CD4-positive, alpha-beta T cell treated with Interleukin-4 for 1 hour (primary cell): ENCODE measurements around the gene PLEKHA7.
A peak's percentile ranks its signal among the peaks of the same experiment; 100 is the strongest.
"Not testable (repeated sequence)": the region's sequence is repeated elsewhere in the genome, so short reads cannot be mapped to it uniquely, and the experiment has no call there.

Experiments used
- DNase-seq, 2 donors: peaks; one replicate each; pipeline ENCODE4 v3.0.0-alpha.2; 2020 to 2022

Gene PLEKHA7

GRCh38 chr11:16941935-16942334, 72.3 kb downstream of the PLEKHA7 start:
- DNase-seq, result no peak

- no peak for DNase-seq
These were observed 76.2 kb downstream of the PLEKHA7 start for GRCh38 chr11:16938061-16938460.

- DNase-seq, result no peak
These were observed 77.6 kb downstream of the PLEKHA7 start for GRCh38 chr11:16936643-16937042.

DNA sequence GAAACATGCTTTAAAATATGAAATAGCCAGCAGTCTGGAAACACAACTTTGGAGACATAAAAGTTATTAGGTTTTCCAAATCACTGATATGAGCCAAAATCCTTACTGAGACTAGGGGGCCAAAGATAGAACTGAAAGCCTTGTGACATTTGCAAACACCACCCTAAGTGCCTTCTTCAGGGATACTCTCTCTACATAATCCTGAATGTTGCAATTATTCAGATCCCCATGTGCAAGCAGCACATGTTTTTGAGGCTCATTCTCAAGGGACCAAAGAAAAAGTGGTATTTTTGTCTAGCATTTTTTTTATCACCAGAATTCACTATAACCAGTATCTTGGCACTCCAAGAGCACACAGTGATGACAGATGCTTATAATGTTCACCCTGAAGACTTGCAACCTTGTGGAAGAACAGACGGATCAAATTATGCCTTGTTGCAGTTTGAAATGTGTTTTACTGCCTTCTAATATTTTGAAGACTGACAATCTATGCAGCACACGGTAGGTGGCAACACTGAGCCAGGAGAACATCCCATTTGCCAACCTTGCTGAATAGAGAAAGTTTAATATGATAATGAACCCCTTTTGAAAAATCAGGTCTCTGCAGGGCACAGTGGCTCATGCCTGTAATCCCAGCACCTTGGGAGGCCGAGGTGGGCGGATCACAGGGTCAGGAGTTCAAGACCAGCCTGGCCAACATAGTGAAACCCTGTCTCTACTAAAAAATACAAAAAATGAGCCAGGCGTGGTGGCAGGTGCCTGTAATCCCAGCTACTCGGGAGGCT, 78.5 kb downstream of the PLEKHA7 start:
- DNase-seq, result peak in 1 of 2 donors; percentile 33

DNA sequence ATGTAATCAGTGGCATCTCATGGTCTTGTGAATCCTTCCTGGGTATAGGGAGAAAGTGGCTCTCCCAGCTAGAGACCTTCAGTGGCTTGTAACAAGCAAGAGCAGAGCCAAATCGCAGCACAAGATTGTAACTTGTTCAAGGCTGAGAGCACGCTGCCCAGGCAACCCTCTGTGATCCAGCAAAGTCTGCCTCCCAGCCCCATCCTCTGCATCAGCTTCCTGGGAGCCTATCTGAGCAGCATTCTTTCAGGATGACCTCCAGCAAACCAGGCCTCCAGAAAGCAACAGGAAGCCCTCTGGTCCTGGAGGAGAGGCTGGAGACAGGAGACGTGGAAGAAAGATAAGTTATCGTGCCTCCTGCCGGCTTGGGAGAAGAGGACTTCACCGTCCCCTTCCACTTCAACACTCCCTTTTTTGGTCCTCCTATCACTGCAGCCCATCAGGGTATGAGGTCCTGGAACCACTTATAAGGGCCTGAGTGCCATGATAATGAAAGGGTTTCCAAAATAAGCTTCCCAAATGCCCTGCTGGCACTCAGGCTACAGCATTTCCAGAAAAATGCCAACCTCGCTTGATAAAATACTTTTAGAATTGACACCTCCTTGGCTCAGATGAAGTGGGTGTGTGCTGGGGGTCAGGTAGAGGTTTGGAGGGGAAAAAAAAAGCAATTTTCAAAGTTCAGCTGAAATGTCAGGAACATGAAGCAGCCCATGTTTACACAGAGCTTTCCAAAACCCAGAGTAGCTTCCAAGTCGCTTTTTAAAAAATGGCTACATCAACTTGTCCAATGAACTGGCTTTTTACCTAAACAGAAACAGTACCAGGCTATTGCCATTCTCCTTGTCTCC, 80.2 kb downstream of the PLEKHA7 start:
- no peak for DNase-seq

- DNase-seq, result no peak
These were observed 80.9 kb downstream of the PLEKHA7 start for GRCh38 chr11:16933291-16933690.

GRCh38 chr11:16928044-16928443, 86.2 kb downstream of the PLEKHA7 start:
- DNase-seq, result no peak

DNA sequence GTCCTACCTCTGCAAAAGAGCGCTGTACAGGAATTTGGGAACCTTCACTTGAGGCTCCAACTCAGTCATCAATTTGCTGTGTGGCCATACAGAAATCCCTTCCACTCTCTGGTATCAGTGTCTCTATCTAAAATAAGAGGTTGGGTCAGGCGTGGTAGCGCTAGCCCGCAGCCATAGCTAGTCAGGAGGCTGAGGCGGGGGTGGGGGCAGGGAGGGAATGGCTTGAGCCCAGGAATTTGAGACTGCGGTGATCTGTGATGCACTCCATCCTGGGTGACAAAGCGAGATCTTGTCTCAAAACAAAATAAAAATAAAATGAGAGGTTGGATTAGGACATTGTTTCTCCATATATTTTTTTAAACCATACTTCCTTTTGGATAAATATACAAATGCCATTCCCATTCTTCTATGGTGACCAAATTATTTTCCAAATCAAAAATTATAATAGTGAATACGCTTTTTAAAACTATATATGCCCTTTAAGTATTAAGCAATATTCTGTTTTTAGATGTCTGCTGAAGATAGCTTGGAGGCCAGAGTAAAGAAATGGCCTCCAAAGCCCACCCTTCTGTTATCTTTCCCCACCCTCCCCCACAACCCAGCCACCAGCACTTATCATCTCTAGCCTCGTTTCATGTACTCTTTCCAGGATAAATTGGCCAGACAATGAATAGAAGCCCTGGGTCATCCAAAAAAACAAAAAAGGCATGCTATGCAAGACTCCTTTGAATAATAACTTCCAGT, 87.2 kb downstream of the PLEKHA7 start:
- no peak for DNase-seq

- no peak for DNase-seq
These were observed 88.6 kb downstream of the PLEKHA7 start for GRCh38 chr11:16925561-16926065.

DNA sequence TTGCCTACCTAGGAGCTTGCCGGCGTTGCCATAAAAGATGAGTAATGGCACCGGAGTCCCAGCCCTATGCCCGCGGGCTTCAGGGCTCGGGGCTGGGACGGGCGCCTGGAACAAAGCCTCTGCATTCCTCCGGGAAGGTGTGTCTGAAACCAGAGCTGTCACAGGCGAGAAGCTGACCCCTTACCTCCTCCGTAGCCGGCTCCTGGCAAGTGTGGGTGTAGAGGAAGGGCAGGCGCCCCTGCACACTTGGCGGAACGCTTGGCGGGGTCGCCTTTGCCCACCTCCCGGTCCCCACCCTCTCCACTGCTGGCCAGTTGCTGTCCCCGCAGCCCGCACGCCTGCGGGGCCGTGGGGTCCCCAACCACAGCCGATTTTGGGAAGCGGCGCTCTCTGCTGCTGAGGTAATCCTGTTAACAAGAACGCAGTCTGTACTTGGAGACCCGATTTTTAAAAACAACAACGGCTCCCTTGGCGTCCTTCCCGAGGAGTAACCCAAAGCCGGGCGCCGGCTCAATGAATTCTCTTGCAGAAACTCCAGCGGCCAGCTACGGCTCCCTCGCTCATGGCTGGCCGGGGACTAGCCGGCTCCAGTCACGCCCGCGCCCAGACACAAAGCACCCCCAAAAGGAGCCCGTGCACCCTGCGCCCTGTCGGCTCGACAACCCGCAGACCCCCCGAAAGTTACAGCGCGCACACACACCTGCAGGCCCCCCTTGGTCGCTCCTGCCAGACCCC, 89.2 kb downstream of the PLEKHA7 start:
- DNase-seq, result no peak

GRCh38 chr11:16924462-16924825, 89.8 kb downstream of the PLEKHA7 start:
- no peak for DNase-seq

GRCh38 chr11:16923987-16924386, 90.2 kb downstream of the PLEKHA7 start:
- no peak for DNase-seq

GRCh38 chr11:16921668-16922067, 92.5 kb downstream of the PLEKHA7 start:
- DNase-seq, result no peak

- no peak for DNase-seq
These were observed 93.2 kb downstream of the PLEKHA7 start for GRCh38 chr11:16921019-16921418.

DNA sequence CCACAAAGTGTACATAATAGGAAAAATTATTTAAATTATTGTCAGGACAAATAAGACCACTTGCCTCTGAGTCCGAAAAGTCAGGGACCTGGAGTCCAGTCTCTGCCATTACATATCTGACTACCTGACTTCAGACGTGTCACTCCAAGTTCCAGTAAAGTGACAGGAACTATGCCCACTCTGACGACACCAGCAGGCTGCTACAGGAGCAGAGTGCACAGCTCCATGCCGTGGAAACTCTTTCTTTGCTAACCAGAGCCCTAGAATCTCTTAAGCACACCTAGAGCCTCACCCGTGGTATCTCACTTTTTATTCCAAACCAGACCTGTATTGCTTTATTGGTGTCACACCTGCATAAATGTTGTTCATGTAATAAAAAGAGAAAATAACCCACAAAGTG, 93.7 kb downstream of the PLEKHA7 start:
- DNase-seq, result no peak

DNA sequence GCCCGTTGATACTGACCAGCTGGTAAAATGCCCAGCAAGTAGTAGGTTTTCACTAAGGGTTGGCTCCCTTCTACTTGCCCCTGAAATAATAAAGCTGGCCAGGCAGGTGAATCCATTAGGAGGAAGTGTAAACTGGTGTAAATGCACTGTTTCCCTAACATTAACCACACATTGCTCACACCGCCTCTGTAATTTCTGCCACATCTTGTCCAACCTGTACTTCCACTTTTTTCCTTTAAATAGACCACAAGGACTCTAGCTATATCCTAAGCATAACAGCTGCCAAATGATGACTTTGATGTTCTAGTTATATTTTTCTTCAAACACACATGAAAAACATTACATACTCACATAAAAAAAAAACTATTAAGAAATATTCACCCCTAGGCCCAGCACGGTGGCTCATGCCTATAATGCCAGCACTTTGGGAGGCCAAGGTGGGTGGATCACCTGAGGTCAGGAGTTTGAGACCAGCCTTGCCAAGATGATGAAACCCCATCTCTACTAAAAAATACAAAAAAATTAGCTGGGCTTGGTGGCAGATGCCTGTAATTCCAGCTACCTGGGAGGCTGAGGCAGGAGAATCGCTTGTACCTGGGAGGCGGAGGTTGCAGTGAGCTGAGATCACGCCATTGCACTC, 95.6 kb downstream of the PLEKHA7 start:
- not testable (repeated sequence) for DNase-seq

GRCh38 chr11:16917941-16918340, 96.3 kb downstream of the PLEKHA7 start:
- DNase-seq, result no peak

GRCh38 chr11:16912692-16913111, 101.5 kb downstream of the PLEKHA7 start:
- DNase-seq, result no peak

GRCh38 chr11:16911658-16912057, 102.6 kb downstream of the PLEKHA7 start:
- DNase-seq, result no peak

DNA sequence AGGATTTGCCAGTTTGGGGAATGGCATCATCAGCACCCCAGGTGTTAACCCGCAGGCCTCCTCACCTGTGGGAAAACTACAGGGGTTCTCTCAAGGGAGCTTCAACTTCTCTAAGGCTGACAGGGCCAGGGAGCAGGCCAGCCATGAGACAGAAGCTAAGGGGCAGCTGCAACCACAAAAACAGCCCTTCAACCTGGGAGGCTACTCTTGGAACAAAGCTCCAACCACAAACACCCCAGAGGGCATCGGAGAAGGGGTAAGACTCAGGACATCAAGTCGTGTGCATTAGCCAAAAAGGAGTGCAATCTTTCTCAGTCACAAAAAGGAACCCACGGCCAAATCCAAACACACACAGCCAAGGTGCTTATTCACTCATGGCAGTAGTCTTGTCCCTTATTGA, 103.0 kb downstream of the PLEKHA7 start:
- no peak for DNase-seq

DNA sequence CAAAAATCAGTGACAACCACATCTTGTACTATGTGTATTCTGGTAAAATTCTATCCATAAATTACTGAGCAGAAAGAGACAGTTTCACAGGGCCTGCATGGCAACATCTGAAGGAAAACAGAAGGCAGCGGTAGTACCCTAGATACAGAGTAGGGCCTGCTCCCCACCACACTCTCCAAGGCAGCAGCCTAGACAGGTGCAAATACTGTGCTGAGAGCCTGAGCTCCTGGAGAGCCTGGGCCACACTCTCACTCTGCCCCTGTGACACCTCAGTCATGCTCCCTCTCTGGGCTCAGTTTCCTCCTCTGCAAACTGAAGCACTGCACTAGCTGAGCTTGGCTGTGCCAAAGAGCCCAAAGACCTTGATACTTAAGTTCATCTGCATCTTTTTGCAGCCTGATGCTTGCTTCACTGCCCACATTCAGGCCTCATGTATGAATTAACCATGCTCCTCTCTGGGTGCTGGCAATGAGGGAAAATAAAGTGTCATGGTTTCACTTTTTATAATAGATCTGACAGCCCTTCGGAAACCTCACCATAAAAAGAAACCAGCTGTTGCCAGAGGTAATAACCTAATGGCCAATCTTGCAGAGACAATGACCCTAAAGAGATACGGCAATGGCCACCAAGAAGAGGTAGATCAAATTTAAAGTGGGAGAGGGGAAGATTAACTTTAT, 104.7 kb downstream of the PLEKHA7 start:
- DNase-seq, result no peak
